K562 (cell line): Measurements from ENCODE around the gene METRN. TPM values are rescaled to one million over a fixed set of nuclear protein-coding genes. Genes with fewer than 3 reads are reported as not detected.

ENCODE experiments used
- CC2D1A ChIP-seq: fragments of 450-650 bp; IDR thresholded peaks from 2 replicates; pipeline ENCODE4 v1.6.1; 2017; ENCODE audit warnings: mild to moderate bottlenecking
- CCNT2 ChIP-seq: IDR thresholded peaks from 2 replicates; pipeline ENCODE4 v1.6.1; 2011; ENCODE audit warnings: borderline replicate concordance, low read depth, mild to moderate bottlenecking, moderate library complexity, mixed read lengths, low read length; ENCODE audit not compliant: insufficient read length; ENCODE audit errors: extremely low read depth
- EGR1 ChIP-seq: fragments of 450-650 bp; conservative IDR thresholded peaks from 2 replicates; pipeline ENCODE4 v1.6.1; 2017; ENCODE audit warnings: mild to moderate bottlenecking
- HDAC6 ChIP-seq: IDR thresholded peaks from 2 replicates; pipeline ENCODE4 v1.6.1; 2012; ENCODE audit warnings: low read depth, mild to moderate bottlenecking, control low read depth, inconsistent platforms, low read length, moderate library complexity
- HMGN3 ChIP-seq: IDR thresholded peaks from 2 replicates; pipeline ENCODE4 v1.6.1; 2011; ENCODE audit warnings: borderline replicate concordance, low read depth, mild to moderate bottlenecking, mixed read lengths, low read length; ENCODE audit not compliant: insufficient read length; ENCODE audit errors: extremely low read depth
- KLF13 ChIP-seq: fragments of 450-650 bp; IDR thresholded peaks from 2 replicates; pipeline ENCODE4 v1.6.1; 2016; ENCODE audit warnings: missing genetic modification characterization, low read depth, mild to moderate bottlenecking, missing compliant biosample characterization, moderate library complexity, borderline replicate concordance
- NFATC3 ChIP-seq: fragments of 450-650 bp; IDR thresholded peaks from 2 replicates; pipeline ENCODE4 v1.6.1; 2017; ENCODE audit warnings: mild to moderate bottlenecking
- SRSF3 ChIP-seq: fragments of 200-400 bp; formaldehyde crosslinking; IDR thresholded peaks from 2 replicates; pipeline ENCODE4 v1.6.1; 2016; ENCODE audit warnings: mild to moderate bottlenecking, low read length, moderate library complexity; ENCODE audit not compliant: insufficient read depth
- STAT5A ChIP-seq: IDR thresholded peaks from 2 replicates; pipeline ENCODE4 v1.6.1; 2012; ENCODE audit warnings: low read length, inconsistent platforms, borderline replicate concordance
- TCF3 ChIP-seq: sonication (generic); formaldehyde crosslinking; IDR thresholded peaks from 2 replicates; pipeline ENCODE4 v1.4.0; 2020; ENCODE audit warnings: mild to moderate bottlenecking, missing genetic modification reagents
- TCF7 ChIP-seq: sonication (generic); IDR thresholded peaks from 2 replicates; pipeline ENCODE4 v1.6.1; 2016; ENCODE audit warnings: antibody characterized with exemption, borderline replicate concordance
- WHSC1 ChIP-seq: IDR thresholded peaks from one replicate; pipeline ENCODE4 v1.6.1; 2012; ENCODE audit warnings: low read length, control low read depth, inconsistent platforms
- ZNF12 ChIP-seq: sonication (generic); formaldehyde crosslinking; IDR thresholded peaks from 2 replicates; pipeline ENCODE4 v1.4.0; 2020; ENCODE audit warnings: mild to moderate bottlenecking, missing genetic modification reagents
- ZNF23 ChIP-seq: fragments of 250-450 bp; sonication (Bioruptor Pico); IDR thresholded peaks from 2 replicates; pipeline ENCODE4 v1.4.0; 2020; ENCODE audit warnings: mild to moderate bottlenecking
- ZNF347 ChIP-seq: fragments of 450-650 bp; formaldehyde crosslinking; IDR thresholded peaks from 2 replicates; pipeline ENCODE4 v1.4.0; 2020; ENCODE audit warnings: low read depth, mild to moderate bottlenecking, moderate library complexity
- ZNF384 ChIP-seq: IDR thresholded peaks from 2 replicates; pipeline ENCODE4 v1.6.1; 2012; ENCODE audit warnings: low read depth, low read length, improper control_type of control experiment
- ZNF431 ChIP-seq: sonication (generic); formaldehyde crosslinking; IDR thresholded peaks from 2 replicates; pipeline ENCODE4 v1.8.0; 2022; ENCODE audit warnings: mild to moderate bottlenecking, missing genetic modification reagents
- ZSCAN29 ChIP-seq: fragments of 450-650 bp; IDR thresholded peaks from 2 replicates; pipeline ENCODE4 v1.6.1; 2017
- polyA plus RNA-seq, 8 experiments: library from polyadenylated mRNA; depleted of rRNA in 4 of 8; stranded (reverse) in 5 of 8; unstranded in 3 of 8; fragments of >200 nt; fragmentation: Nextera tagmentation in 2 of 8; fragmentation: Illumina TruSeq in 1 of 8; extraction: Ambion mirVana in 2 of 8; extraction: Trizol in 1 of 8; gene quantifications; 2 replicates each; pipeline versions ENCODE4 v1.2.1 to v1.2.3, GENCODE V29; 2011 to 2014; ENCODE audit warnings: inconsistent platforms in 1 of 8, missing spikeins in 1 of 8
- total RNA-seq, 7 experiments: library from RNA; depleted of rRNA in 6 of 7; stranded (reverse); fragments of >200 nt in 6 of 7; fragmentation: Illumina TruSeq in 2 of 7; extraction: Trizol in 2 of 7; gene quantifications; 2 replicates each; pipeline versions ENCODE4 v1.2.1 to v1.2.3, GENCODE V29; 2011 to 2021; ENCODE audit warnings: low replicate concordance in 1 of 7
- TF ChIP-seq, protein P1 (sequence below): fragments of 250-450 bp; sonication (Bioruptor Pico); IDR thresholded peaks from 2 replicates; pipeline ENCODE4 v1.5.1; 2021; ENCODE audit warnings: mild to moderate bottlenecking
- TF ChIP-seq, protein P2 (sequence below), 2 experiments: fragments of 450-650 bp; IDR thresholded peaks; 2 replicates each; pipeline ENCODE4 v1.6.1; 2016
- TF ChIP-seq, protein P3 (sequence below): sonication (generic); formaldehyde crosslinking; IDR thresholded peaks from 2 replicates; pipeline ENCODE4 v1.8.0; 2022; ENCODE audit warnings: missing genetic modification reagents, mild to moderate bottlenecking, borderline replicate concordance
- TF ChIP-seq, protein P4 (sequence below): fragments of 250-450 bp; sonication (Bioruptor Pico); IDR thresholded peaks from 2 replicates; pipeline ENCODE4 v1.5.0; 2020; ENCODE audit warnings: mild to moderate bottlenecking

Gene METRN
- total and polyA plus RNA-seq, 9 of the 15 experiments (the other 6 are each of a cell fraction or from before 2014, with no cell fraction given) = 0.20 to 89.8 (median 15.4) TPM

DNA sequence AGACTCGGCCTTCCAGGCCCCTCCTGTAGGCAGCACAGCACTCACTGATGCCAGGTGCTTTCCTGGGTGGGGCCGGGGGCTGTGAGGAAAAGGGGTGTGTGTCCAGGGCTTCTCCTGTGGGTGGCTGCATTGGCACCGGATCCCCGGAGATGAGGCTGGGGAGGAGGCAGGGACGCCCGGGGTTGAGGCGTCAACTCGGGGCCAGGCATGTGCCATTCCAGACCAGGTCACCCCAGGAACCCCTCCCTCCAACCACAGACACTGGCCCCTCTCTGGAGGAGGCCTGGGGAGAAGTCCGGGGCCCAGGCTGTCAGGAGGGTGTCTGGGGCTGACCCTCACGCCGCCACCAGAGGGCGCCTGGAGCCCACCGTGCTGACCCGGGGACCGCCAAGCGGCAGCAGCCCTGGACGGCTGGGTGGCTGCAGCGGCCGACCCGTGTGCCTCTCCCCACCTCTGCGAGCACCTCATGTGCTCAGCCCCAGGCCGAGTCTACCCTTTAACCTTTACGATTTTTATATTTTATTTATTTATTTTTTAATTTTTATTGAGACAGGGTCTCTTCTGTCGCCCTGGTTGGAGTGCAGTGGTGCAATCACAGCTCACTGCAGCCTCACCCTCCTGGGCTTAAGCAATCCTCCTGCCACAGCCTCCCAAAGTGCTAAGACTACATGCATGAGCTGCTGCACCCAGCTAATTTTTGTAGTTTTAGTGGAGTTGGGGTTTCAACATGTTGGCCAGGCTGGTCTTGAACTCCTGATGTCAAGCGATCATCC lies 3.2 kb upstream of the METRN start (continued):
- no peak for TF ChIP-seq TCF7
- TF ChIP-seq, protein P1, sequence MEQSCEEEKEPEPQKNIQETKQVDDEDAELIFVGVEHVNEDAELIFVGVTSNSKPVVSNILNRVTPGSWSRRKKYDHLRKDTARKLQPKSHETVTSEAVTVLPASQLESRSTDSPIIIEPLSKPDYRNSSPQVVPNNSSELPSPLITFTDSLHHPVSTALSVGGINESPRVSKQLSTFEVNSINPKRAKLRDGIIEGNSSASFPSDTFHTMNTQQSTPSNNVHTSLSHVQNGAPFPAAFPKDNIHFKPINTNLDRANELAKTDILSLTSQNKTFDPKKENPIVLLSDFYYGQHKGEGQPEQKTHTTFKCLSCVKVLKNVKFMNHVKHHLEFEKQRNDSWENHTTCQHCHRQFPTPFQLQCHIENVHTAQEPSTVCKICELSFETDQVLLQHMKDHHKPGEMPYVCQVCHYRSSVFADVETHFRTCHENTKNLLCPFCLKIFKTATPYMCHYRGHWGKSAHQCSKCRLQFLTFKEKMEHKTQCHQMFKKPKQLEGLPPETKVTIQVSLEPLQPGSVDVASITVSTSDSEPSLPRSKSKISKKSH (CRISPR knock-in tag) = no peak
- TF ChIP-seq KLF13 (tag) = no peak
- no peak for TF ChIP-seq HDAC6
- no peak for TF ChIP-seq ZNF12 (CRISPR knock-in tag)
- no peak for TF ChIP-seq NFATC3
- TF ChIP-seq WHSC1 = no peak
- TF ChIP-seq, protein P2, sequence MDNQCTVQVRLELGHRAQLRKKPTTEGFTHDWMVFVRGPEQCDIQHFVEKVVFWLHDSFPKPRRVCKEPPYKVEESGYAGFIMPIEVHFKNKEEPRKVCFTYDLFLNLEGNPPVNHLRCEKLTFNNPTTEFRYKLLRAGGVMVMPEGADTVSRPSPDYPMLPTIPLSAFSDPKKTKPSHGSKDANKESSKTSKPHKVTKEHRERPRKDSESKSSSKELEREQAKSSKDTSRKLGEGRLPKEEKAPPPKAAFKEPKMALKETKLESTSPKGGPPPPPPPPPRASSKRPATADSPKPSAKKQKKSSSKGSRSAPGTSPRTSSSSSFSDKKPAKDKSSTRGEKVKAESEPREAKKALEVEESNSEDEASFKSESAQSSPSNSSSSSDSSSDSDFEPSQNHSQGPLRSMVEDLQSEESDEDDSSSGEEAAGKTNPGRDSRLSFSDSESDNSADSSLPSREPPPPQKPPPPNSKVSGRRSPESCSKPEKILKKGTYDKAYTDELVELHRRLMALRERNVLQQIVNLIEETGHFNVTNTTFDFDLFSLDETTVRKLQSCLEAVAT (IDR thresholded peaks at IDR 0.05) = no peak
- TF ChIP-seq ZSCAN29 = no peak
- no peak for TF ChIP-seq EGR1
- no peak for TF ChIP-seq CCNT2
- no peak for TF ChIP-seq ZNF23
- no peak for TF ChIP-seq ZNF347 (CRISPR knock-in tag)
- TF ChIP-seq, protein P3, sequence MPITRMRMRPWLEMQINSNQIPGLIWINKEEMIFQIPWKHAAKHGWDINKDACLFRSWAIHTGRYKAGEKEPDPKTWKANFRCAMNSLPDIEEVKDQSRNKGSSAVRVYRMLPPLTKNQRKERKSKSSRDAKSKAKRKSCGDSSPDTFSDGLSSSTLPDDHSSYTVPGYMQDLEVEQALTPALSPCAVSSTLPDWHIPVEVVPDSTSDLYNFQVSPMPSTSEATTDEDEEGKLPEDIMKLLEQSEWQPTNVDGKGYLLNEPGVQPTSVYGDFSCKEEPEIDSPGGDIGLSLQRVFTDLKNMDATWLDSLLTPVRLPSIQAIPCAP = no peak
- TF ChIP-seq, protein P4, sequence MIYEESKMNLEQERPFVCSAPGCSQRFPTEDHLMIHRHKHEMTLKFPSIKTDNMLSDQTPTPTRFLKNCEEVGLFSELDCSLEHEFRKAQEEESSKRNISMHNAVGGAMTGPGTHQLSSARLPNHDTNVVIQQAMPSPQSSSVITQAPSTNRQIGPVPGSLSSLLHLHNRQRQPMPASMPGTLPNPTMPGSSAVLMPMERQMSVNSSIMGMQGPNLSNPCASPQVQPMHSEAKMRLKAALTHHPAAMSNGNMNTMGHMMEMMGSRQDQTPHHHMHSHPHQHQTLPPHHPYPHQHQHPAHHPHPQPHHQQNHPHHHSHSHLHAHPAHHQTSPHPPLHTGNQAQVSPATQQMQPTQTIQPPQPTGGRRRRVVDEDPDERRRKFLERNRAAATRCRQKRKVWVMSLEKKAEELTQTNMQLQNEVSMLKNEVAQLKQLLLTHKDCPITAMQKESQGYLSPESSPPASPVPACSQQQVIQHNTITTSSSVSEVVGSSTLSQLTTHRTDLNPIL (CRISPR knock-in tag) = no peak
- TF ChIP-seq CC2D1A = 0 out of 2 replicates have a peak, but pooled peaks have one; percentile 23
- no peak for TF ChIP-seq ZNF384
- no peak for TF ChIP-seq ZNF431 (CRISPR knock-in tag)
- TF ChIP-seq STAT5A = no peak
- TF ChIP-seq SRSF3 = no peak
- no peak for TF ChIP-seq HMGN3
- no peak for TF ChIP-seq TCF3 (CRISPR knock-in tag)
